ENCODE results near the gene MAP4K4. TPM values are rescaled to one million over a fixed set of nuclear protein-coding genes. Genes with fewer than 3 reads are reported as not detected.

The MAP4K4 gene
- total RNA-seq, 4 donors from 2014 or later = 14.2 to 65.2 (median 29.1) TPM

GRCh38 chr2:101732199-101732598 is 34.7 kb downstream of the MAP4K4 start:
- no peak overlapping the region for H3K4me3 ChIP-seq
- no peaks in the 10 kb centered on the region for H3K36me3 ChIP-seq
- no peak for DNase-seq
- H3K27ac ChIP-seq = no peak overlapping the region
- peaks cover 0 to 34% (median 0%) of the 10 kb centered on the region in 4 donors for H3K4me1 ChIP-seq
- no peak for TF ChIP-seq POLR2A (IDR thresholded peaks at IDR 0.05)
- no peak for TF ChIP-seq CTCF (IDR thresholded peaks at IDR 0.05)
- no peaks in the 10 kb centered on the region for H3K27me3 ChIP-seq
- no peaks in the 10 kb centered on the region for H3K9me3 ChIP-seq

- H3K36me3 ChIP-seq = no peaks in the 10 kb centered on the region
- no peak for TF ChIP-seq CTCF (IDR thresholded peaks at IDR 0.05)
- no peak for TF ChIP-seq POLR2A (IDR thresholded peaks at IDR 0.05)
- H3K27ac ChIP-seq = no peak overlapping the region
- H3K4me1 ChIP-seq = peaks cover 0 to 37% (median 2%) of the 10 kb centered on the region in 4 donors
- DNase-seq = no peak
- H3K9me3 ChIP-seq = no peaks in the 10 kb centered on the region
- no peak overlapping the region for H3K4me3 ChIP-seq
- no peaks in the 10 kb centered on the region for H3K27me3 ChIP-seq
Observed at GRCh38 chr2:101732773-101733256, 35.3 kb downstream of the MAP4K4 start.

- DNase-seq = no peak
- Histone ChIP-seq H3K36me3 (no peaks in the 10 kb centered on the region), H3K9me3 (no peaks in the 10 kb centered on the region), H3K27me3 (no peaks in the 10 kb centered on the region), H3K4me3 (no peak overlapping the region), H3K27ac (no peak overlapping the region), H3K4me1 (peaks cover 0 to 38% (median 2%) of the 10 kb centered on the region in 4 donors)
- TF ChIP-seq CTCF (IDR thresholded peaks at IDR 0.05) = no peak
Observed at GRCh38 chr2:101733257-101733993, 35.9 kb downstream of the MAP4K4 start.

- TF ChIP-seq CTCF (IDR thresholded peaks at IDR 0.05) = no peak
- TF ChIP-seq POLR2A (IDR thresholded peaks at IDR 0.05) = no peak
- H3K36me3 ChIP-seq = no peaks in the 10 kb centered on the region
- H3K4me3 ChIP-seq = no peak overlapping the region
- DNase-seq = no peak
- no peaks in the 10 kb centered on the region for H3K9me3 ChIP-seq
- peaks cover 0 to 38% (median 2%) of the 10 kb centered on the region in 4 donors for H3K4me1 ChIP-seq
- no peaks in the 10 kb centered on the region for H3K27me3 ChIP-seq
- no peak overlapping the region for H3K27ac ChIP-seq
Observed at GRCh38 chr2:101734505-101735165, 37.1 kb downstream of the MAP4K4 start.

GRCh38 chr2:101735166-101735533 is 37.6 kb downstream of the MAP4K4 start:
- Histone ChIP-seq H3K27ac (no peak overlapping the region), H3K9me3 (no peaks in the 10 kb centered on the region), H3K27me3 (no peaks in the 10 kb centered on the region), H3K4me3 (no peak overlapping the region), H3K36me3 (no peaks in the 10 kb centered on the region), H3K4me1 (peaks cover 0 to 38% (median 2%) of the 10 kb centered on the region in 4 donors)
- no peak for DNase-seq
- TF ChIP-seq POLR2A (IDR thresholded peaks at IDR 0.05) (no peak), CTCF (IDR thresholded peaks at IDR 0.05) (no peak)
